Right lobe of liver (tissue), 6 donors: ENCODE measurements around the gene P2RY8. TPM values are rescaled to one million over a fixed set of nuclear protein-coding genes. Genes with fewer than 3 reads are reported as not detected.

Experiments used
- ATAC-seq, 4 donors: fragments of 200-7000 bp; cut with Tn5 transposase; one replicate each; pipeline ENCODE4 v1.9.1; 2020; ENCODE audit warnings: mild to moderate bottlenecking in 4 of 4, moderate library complexity in 4 of 4
- DNase-seq, 3 donors: peaks; one replicate each; pipeline ENCODE4 v3.0.0-alpha.2; 2020
- H3K27ac ChIP-seq, 3 donors: fragments of 200-600 bp; one replicate each; pipeline ENCODE4 v1.8.0; 2022
- H3K27me3 ChIP-seq, 2 donors: fragments of 200-600 bp; one replicate each; pipeline ENCODE4 v1.8.0; 2022
- H3K36me3 ChIP-seq, 4 donors: fragments of 200-600 bp; sonication (generic) in 1 of 4; one replicate each; pipeline versions ENCODE4 v1.5.1 to v1.8.0; 2017 to 2022; ENCODE audit warnings: control low read depth in 1 of 4
- H3K4me1 ChIP-seq, 4 donors: fragments of 200-600 bp; sonication (generic) in 1 of 4; one replicate each; pipeline versions ENCODE4 v1.5.1 to v1.8.0; 2017 to 2022; ENCODE audit warnings: control low read depth in 1 of 4
- H3K4me3 ChIP-seq, 3 donors: fragments of 200-600 bp; one replicate each; pipeline ENCODE4 v1.8.0; 2022
- H3K9me3 ChIP-seq, 4 donors: fragments of 200-600 bp; sonication (generic) in 1 of 4; one replicate each; pipeline versions ENCODE4 v1.5.1 to v1.8.0; 2017 to 2022; ENCODE audit warnings: control low read depth in 1 of 4
- POLR2A ChIP-seq: fragments of 450-650 bp; IDR thresholded peaks from one replicate; pipeline ENCODE4 v1.6.1; 2017; ENCODE audit warnings: antibody characterized with exemption, mild to moderate bottlenecking
- WGBS: methylation state at CpG from one replicate; pipeline ENCODE4 v1.1.6; 2018; ENCODE audit warnings: low coverage, low lambda C conversion rate; ENCODE audit not compliant: insufficient coverage; ENCODE audit errors: missing lambda C conversion rate; 5-methylcytosine and 5-hydroxymethylcytosine counted together
- intact Hi-C, 2 donors: fragments of 100-400 bp; cut with DNase I; formaldehyde crosslinking; loops; one replicate each; pipeline versions ENCODE4 v1.11.2 to v1.14.1; 2022
- total RNA-seq, 6 experiments: library from RNA; depleted of rRNA in 2 of 6; stranded (reverse); fragments of >200 nt in 2 of 6; fragmentation: NEBNext Ultra II Directional in 3 of 6; extraction: Animal tissue kit (Norgen Biotek cat#: 25700) in 3 of 6; gene quantifications; one replicate each; pipeline versions ENCODE4 v1.1.0 to v1.2.4, GENCODE V29; 2016 to 2023
- TF ChIP-seq, protein P1 (sequence below), 4 donors: fragments of 200-600 bp in 3 of 4; fragments of 450-650 bp in 1 of 4; IDR thresholded peaks; one replicate each; pipeline versions ENCODE4 v1.5.1 to v1.8.0; 2016 to 2022; ENCODE audit warnings: antibody characterized with exemption in 4 of 4, mild to moderate bottlenecking in 2 of 4
- donor health status: DM: no; HTN: yes; CAD: no.
- donor health status: DM: no; HTN: no; CAD: no.
- donor health status: DM: no; HTN: no; CAD: no.
- donor health status: DM: no; HTN: yes; CAD: no.
- donor health status: DM: no; HTN: yes; CAD: no.

P2RY8 gene
- total RNA-seq, 6 experiments from 2014 or later = 0.37 to 0.87 (median 0.73) TPM

DNA sequence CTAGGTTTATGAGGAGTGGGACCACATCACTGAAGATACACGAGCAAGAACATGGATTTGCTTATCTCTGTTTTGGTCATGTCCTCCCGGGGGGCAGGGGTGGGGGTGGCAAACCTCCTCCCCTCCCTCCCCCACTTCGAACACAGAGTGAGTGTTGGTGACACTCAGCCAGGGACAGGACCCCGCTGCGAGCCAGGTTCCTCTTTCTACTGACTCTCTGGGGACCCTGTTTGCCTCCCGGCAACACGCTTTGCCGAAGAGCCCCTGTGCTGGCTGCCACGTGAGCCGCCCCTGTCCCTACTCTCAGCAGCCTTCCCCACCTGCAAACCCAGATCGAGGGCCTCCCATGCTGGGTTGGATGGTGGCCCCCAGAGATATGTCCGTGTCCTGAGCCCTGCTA is 34.7 kb downstream of the P2RY8 start:
- H3K36me3 ChIP-seq = no peaks in the 10 kb centered on the region
- no peak overlapping the region for H3K27ac ChIP-seq
- WGBS = 23% methylated on average over 2 of the region's 12 CpGs
- ATAC-seq (peak in 1 of 4 donors; percentile 6), DNase-seq (peak in 2 of 3 donors; percentile 26 to 39)
- H3K27me3 ChIP-seq = no peaks in the 10 kb centered on the region
- no peak overlapping the region for H3K4me3 ChIP-seq
- TF ChIP-seq, protein P1, sequence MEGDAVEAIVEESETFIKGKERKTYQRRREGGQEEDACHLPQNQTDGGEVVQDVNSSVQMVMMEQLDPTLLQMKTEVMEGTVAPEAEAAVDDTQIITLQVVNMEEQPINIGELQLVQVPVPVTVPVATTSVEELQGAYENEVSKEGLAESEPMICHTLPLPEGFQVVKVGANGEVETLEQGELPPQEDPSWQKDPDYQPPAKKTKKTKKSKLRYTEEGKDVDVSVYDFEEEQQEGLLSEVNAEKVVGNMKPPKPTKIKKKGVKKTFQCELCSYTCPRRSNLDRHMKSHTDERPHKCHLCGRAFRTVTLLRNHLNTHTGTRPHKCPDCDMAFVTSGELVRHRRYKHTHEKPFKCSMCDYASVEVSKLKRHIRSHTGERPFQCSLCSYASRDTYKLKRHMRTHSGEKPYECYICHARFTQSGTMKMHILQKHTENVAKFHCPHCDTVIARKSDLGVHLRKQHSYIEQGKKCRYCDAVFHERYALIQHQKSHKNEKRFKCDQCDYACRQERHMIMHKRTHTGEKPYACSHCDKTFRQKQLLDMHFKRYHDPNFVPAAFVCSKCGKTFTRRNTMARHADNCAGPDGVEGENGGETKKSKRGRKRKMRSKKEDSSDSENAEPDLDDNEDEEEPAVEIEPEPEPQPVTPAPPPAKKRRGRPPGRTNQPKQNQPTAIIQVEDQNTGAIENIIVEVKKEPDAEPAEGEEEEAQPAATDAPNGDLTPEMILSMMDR (IDR thresholded peaks at IDR 0.05) = no peak
- TF ChIP-seq POLR2A = no peak
- intact Hi-C loops = no loop called here
- no peaks in the 10 kb centered on the region for H3K9me3 ChIP-seq
- no peaks in the 10 kb centered on the region for H3K4me1 ChIP-seq

DNA sequence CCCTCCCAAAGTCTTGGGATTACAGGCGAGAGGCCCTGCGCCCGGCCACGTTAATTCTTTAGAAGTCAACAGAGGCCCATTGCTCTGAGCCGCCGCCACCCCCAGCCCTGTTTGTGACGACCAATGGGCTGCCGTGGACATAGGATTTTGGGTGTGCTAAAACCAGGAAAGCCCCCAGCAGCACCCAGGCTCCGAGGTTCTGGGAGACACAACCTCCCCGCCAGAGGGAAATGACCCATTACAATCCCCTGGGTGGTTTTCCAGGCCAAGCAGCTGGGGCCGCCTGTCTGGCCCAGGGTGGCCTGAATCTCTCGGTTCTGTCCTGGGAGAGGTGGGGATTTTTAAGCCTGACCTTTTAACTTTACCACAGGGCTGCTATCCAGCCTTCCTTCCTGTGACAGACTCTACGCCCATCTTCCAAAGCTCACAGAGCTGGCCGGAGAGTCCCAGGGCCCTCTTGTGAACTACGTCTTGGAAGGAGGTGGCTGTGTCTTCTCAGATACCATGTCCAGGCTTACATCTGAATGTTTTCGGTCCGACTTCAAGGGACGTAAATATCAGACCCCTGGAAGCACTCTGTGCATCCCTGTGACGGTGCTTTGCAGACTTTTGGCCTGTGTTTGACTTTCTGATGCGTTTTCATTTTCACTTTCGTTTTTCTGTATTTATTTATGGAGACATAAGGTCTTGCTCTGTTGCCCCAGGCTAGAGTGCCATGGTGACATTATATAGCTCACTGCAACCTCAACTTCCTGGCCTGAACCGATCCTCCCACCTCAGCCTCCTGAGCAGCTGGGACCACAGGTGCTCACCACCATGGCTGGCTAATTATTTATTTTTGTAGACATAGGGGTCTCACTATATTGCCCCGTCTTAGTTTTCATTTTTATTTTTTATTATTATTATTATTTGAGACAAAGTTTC is 36.0 kb downstream of the P2RY8 start:
- H3K4me3 ChIP-seq = no peak overlapping the region
- ATAC-seq (peak; percentile 53 to 69 (median 56)), DNase-seq (peak in 2 of 3 donors; percentile 39 to 41)
- peak overlapping the region; percentile 24 to 55 (median 29) for H3K27ac ChIP-seq
- H3K4me1 ChIP-seq = no peaks in the 10 kb centered on the region
- TF ChIP-seq, protein P1 (IDR thresholded peaks at IDR 0.05) = no peak
- TF ChIP-seq POLR2A = no peak
- no peaks in the 10 kb centered on the region for H3K9me3 ChIP-seq
- no peaks in the 10 kb centered on the region for H3K36me3 ChIP-seq
- H3K27me3 ChIP-seq = no peaks in the 10 kb centered on the region
- WGBS = 50% methylated on average over 12 of the region's 23 CpGs
- intact Hi-C loops = no loop called here

DNA sequence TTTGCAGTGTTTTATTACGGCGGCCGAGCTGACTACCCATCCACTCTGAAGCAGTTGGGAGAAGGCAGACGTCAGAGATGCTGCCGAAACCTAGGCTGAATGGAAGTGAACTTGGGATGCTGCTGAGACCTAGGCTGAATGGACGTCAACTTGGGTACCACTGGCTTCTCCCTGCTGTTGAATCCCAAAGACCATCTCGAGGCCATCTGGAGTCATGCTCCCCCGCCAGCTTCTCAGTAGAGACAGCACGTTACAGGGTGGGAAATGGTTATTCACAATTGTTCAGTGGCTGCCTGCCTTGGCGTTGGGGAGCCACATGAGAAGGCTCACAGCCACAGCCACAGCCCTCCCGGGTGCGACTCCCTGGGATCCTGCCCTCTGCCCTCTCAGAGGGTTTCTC is 40.9 kb downstream of the P2RY8 start:
- 73% methylated on average over 4 of the region's 12 CpGs for WGBS
- Histone ChIP-seq H3K9me3 (no peaks in the 10 kb centered on the region), H3K27ac (no peak overlapping the region), H3K4me3 (no peak overlapping the region), H3K36me3 (no peaks in the 10 kb centered on the region), H3K4me1 (no peaks in the 10 kb centered on the region), H3K27me3 (no peaks in the 10 kb centered on the region)
- intact Hi-C loops = no loop called here
- ATAC-seq = no peak
- peak in 1 of 3 donors; percentile 18 for DNase-seq
- TF ChIP-seq POLR2A = no peak

DNA sequence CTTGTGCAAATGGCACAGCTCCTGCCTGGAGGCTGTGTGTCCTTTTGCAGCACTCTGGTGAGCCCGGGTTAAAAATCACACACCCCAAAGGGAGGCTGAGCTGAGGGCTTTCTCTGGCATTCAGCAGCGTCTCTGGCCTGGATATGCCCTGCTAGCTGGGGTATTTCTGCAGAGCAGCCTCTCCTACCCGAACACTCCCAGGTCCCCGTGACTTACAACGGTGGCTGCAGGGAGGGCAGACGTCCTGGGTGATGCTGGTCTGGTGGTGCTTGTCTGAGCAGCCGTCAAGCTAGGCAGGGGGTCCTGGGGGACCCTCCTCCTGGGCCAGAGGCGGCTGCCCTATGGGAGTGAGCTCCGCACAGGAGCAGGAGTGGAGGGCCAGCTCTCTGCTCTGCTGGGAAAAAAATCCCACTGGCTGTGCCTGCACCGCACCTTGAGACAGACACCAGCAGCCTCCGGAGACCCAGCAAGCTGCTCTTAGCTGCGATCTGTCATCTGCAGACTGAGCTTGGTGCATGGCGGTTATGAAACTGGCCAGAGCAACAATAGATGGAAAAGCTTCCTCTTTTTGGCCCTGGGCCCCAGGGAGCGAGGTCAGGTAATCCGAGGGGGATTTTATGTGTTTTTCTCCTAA is 43.0 kb downstream of the P2RY8 start:
- intact Hi-C loops = no loop called here
- no peaks in the 10 kb centered on the region for H3K27me3 ChIP-seq
- peak in 2 of 3 donors; percentile 39 to 53 for DNase-seq
- H3K9me3 ChIP-seq = no peaks in the 10 kb centered on the region
- no peak overlapping the region for H3K27ac ChIP-seq
- peak; percentile 53 to 69 (median 56) for ATAC-seq
- 32% methylated on average over 9 of the region's 15 CpGs for WGBS
- H3K4me3 ChIP-seq = no peak overlapping the region
- TF ChIP-seq POLR2A = no peak
- TF ChIP-seq, protein P1 (IDR thresholded peaks at IDR 0.05) = no peak
- H3K4me1 ChIP-seq = no peaks in the 10 kb centered on the region
- H3K36me3 ChIP-seq = no peaks in the 10 kb centered on the region

DNA sequence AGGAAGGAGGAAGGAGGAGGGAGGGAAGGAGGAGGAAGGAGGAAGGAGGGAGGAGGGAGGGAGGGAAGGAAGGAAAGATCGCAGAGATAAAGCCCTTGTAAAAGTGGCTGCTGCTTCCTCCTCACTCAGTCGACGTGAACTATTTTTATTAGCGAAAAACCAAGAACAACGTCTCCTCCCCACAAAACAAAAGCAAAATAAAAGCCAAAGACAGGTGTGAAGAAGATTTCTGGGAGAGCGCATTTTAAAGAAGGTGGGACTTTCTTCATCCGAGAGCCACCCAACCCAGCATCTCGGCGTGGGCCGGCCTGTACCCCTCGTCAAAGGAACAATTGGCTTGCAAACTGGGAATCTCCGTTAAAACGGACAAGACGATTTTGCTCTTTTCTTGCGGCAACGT is 43.6 kb downstream of the P2RY8 start:
- Histone ChIP-seq H3K9me3 (no peaks in the 10 kb centered on the region), H3K36me3 (no peaks in the 10 kb centered on the region), H3K27ac (no peak overlapping the region), H3K4me3 (no peak overlapping the region), H3K27me3 (no peaks in the 10 kb centered on the region), H3K4me1 (no peaks in the 10 kb centered on the region)
- ATAC-seq (no peak), DNase-seq (no peak)
- no peak for TF ChIP-seq POLR2A
- TF ChIP-seq, protein P1 (IDR thresholded peaks at IDR 0.05) = no peak
- WGBS = 29% methylated on average over 16 of the region's 16 CpGs
- intact Hi-C loops = no loop called here
